Sigmoid colon (tissue), 4 donors: Measurements from ENCODE around the gene ELAC2.

Source experiments
- EP300 ChIP-seq, 4 donors: sonication (generic); formaldehyde crosslinking; IDR thresholded peaks; one replicate each; pipeline ENCODE4 v1.6.1; 2017; ENCODE audit warnings: antibody characterized with exemption in 4 of 4
- TF ChIP-seq, protein P1 (sequence below), 4 experiments: fragments of 450-650 bp in 3 of 4; fragments of 200-600 bp in 1 of 4; IDR thresholded peaks; one replicate each; pipeline ENCODE4 v1.5.1; 2016 to 2019; ENCODE audit warnings: antibody characterized with exemption in 4 of 4, mild to moderate bottlenecking in 3 of 4, moderate library complexity in 2 of 4

- TF ChIP-seq, protein P1, sequence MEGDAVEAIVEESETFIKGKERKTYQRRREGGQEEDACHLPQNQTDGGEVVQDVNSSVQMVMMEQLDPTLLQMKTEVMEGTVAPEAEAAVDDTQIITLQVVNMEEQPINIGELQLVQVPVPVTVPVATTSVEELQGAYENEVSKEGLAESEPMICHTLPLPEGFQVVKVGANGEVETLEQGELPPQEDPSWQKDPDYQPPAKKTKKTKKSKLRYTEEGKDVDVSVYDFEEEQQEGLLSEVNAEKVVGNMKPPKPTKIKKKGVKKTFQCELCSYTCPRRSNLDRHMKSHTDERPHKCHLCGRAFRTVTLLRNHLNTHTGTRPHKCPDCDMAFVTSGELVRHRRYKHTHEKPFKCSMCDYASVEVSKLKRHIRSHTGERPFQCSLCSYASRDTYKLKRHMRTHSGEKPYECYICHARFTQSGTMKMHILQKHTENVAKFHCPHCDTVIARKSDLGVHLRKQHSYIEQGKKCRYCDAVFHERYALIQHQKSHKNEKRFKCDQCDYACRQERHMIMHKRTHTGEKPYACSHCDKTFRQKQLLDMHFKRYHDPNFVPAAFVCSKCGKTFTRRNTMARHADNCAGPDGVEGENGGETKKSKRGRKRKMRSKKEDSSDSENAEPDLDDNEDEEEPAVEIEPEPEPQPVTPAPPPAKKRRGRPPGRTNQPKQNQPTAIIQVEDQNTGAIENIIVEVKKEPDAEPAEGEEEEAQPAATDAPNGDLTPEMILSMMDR (IDR thresholded peaks at IDR 0.05): no peak
- TF ChIP-seq EP300 (IDR thresholded peaks at IDR 0.05): no peak
Measured at GRCh38 chr17:12966413-12966812, 51.4 kb downstream of the ELAC2 start.
